Endothelial cell (in vitro differentiated cells): ENCODE measurements around the gene CLMN. TPM values are rescaled to one million over a fixed set of nuclear protein-coding genes. Genes with fewer than 3 reads are reported as not detected.

ENCODE experiments used
- DNase-seq: peaks from one replicate; pipeline ENCODE4 v3.0.0; 2021; ENCODE audit warnings: low spot score
- H3K27ac Mint-ChIP-seq: one replicate; pipeline ENCODE4 v1.8.0; 2021; ENCODE audit warnings: mixed read lengths, inconsistent platforms; ENCODE audit not compliant: unreplicated experiment
- H3K27me3 Mint-ChIP-seq: one replicate; pipeline ENCODE4 v1.8.0; 2021; ENCODE audit warnings: mild to moderate bottlenecking, moderate library complexity, mixed read lengths, inconsistent platforms; ENCODE audit not compliant: unreplicated experiment
- H3K36me3 Mint-ChIP-seq: one replicate; pipeline ENCODE4 v1.8.0; 2021; ENCODE audit warnings: mild to moderate bottlenecking, low read depth, mixed read lengths, inconsistent platforms; ENCODE audit not compliant: unreplicated experiment
- H3K4me1 Mint-ChIP-seq: one replicate; pipeline ENCODE4 v1.8.0; 2021; ENCODE audit warnings: mild to moderate bottlenecking, mixed read lengths, inconsistent platforms; ENCODE audit not compliant: unreplicated experiment
- H3K4me3 Mint-ChIP-seq: one replicate; pipeline ENCODE4 v1.8.0; 2021; ENCODE audit warnings: mild to moderate bottlenecking, mixed read lengths, inconsistent platforms; ENCODE audit not compliant: unreplicated experiment
- H3K9me3 Mint-ChIP-seq: one replicate; pipeline ENCODE4 v1.8.0; 2021; ENCODE audit warnings: mixed read lengths, inconsistent platforms; ENCODE audit not compliant: unreplicated experiment
- CTCF ChIP-seq: fragments of 200-600 bp; sonication (generic); IDR thresholded peaks from one replicate; pipeline ENCODE4 v1.5.0; 2021; ENCODE audit warnings: antibody characterized with exemption; ENCODE audit not compliant: unreplicated experiment
- total RNA-seq: library from RNA; stranded (reverse); fragmentation: NEBNext Ultra II Directional; extraction: Animal tissue kit (Norgen Biotek cat#: 25700); gene quantifications from one replicate; pipeline ENCODE4 v1.2.1, GENCODE V29; 2021; ENCODE audit not compliant: unreplicated experiment

The CLMN gene
- total RNA-seq, 1 donor from 2014 or later: 0.46 TPM

DNA sequence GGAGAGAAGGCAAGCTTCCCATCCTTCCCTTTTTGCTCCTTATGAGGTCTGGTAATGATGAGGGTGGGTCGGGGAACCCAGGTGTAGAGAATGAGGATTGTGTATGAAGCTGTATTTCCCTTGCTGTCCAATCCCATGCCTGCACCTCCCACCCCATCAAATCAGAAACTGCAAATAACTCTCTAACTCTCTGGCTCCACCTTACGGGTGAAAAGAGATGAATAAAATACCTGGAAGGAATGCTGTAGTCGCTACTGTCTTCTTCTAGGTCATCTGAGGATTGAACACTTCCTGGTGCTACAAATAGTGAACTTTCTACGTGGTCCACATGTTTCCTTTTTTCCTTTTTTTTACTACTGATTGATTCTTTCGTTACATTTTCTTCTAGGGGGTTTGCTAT lies 123.4 kb downstream of the CLMN start:
- H3K9me3 Mint-ChIP-seq: no peaks in the 10 kb centered on the region
- no peaks in the 10 kb centered on the region for H3K4me1 Mint-ChIP-seq
- no peak for TF ChIP-seq CTCF
- no peaks in the 10 kb centered on the region for H3K36me3 Mint-ChIP-seq
- peaks cover 6% of the 10 kb centered on the region for H3K27me3 Mint-ChIP-seq
- no peak overlapping the region for H3K27ac Mint-ChIP-seq
- DNase-seq: no peak
- no peak overlapping the region for H3K4me3 Mint-ChIP-seq

- H3K27me3 Mint-ChIP-seq: peaks cover 7% of the 10 kb centered on the region
- no peaks in the 10 kb centered on the region for H3K4me1 Mint-ChIP-seq
- no peak for TF ChIP-seq CTCF
- no peaks in the 10 kb centered on the region for H3K36me3 Mint-ChIP-seq
- H3K9me3 Mint-ChIP-seq: no peaks in the 10 kb centered on the region
- H3K4me3 Mint-ChIP-seq: no peak overlapping the region
- no peak overlapping the region for H3K27ac Mint-ChIP-seq
- no peak for DNase-seq
These were observed 124.7 kb downstream of the CLMN start for GRCh38 chr14:95195031-95195430.

DNA sequence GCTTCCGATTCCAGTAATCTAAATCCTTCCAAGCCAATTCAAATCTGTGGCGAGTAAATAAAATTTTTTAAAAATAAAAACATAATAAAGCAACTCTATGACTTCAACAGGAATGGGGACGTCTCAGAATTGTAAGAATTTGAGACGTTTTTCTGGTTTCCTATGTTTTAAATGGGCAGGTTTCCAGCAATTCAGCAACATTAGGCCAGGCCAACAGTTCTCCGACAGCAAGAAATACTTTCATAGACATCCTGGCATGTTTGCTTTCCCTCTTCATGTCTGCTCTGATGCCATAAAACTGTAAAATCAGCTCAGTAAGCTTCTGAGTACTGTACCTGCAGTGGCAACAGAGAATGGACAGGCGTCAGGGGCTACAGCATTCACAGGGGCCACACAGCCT lies 126.6 kb downstream of the CLMN start:
- no peak for DNase-seq

DNA sequence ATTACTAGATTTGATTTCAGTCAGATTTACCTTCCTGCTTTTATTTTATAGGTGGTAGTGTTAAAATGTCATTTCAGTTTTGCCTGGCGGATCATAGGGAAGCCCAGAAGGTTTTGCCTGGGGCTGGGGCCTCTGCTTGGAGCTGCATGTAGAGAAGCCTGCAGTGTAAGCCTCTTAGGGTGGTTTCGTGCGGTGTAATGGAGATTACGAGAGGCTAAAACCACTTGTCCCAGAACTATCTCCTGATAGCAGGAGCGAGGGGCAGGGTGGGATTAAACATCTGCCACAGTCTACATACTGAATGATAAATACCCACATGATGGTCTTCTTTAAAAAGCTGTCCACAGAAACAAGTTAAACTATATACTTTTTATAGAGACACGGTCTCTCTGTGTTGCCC lies 127.4 kb downstream of the CLMN start:
- TF ChIP-seq CTCF: no peak
- H3K4me1 Mint-ChIP-seq: no peaks in the 10 kb centered on the region
- H3K4me3 Mint-ChIP-seq: no peak overlapping the region
- no peak overlapping the region for H3K27ac Mint-ChIP-seq
- H3K27me3 Mint-ChIP-seq: peaks cover 7% of the 10 kb centered on the region
- no peak for DNase-seq
- H3K9me3 Mint-ChIP-seq: no peaks in the 10 kb centered on the region
- H3K36me3 Mint-ChIP-seq: no peaks in the 10 kb centered on the region

More for the DNA sequence above, 126.6 kb downstream of the CLMN start:
- peaks cover 7% of the 10 kb centered on the region for H3K27me3 Mint-ChIP-seq
- H3K36me3 Mint-ChIP-seq: no peaks in the 10 kb centered on the region
- no peak overlapping the region for H3K27ac Mint-ChIP-seq
- TF ChIP-seq CTCF: no peak
- no peak overlapping the region for H3K4me3 Mint-ChIP-seq
- H3K9me3 Mint-ChIP-seq: no peaks in the 10 kb centered on the region
- H3K4me1 Mint-ChIP-seq: no peaks in the 10 kb centered on the region

GRCh38 chr14:95191445-95192199 lies 128.1 kb downstream of the CLMN start:
- no peak overlapping the region for H3K4me3 Mint-ChIP-seq
- DNase-seq: no peak
- peaks cover 7% of the 10 kb centered on the region for H3K27me3 Mint-ChIP-seq
- H3K9me3 Mint-ChIP-seq: no peaks in the 10 kb centered on the region
- H3K36me3 Mint-ChIP-seq: no peaks in the 10 kb centered on the region
- TF ChIP-seq CTCF: no peak
- no peak overlapping the region for H3K27ac Mint-ChIP-seq
- no peaks in the 10 kb centered on the region for H3K4me1 Mint-ChIP-seq
